Endothelial cell of umbilical vein (primary cell): ENCODE measurements around the gene OXCT2. TPM values are rescaled to one million over a fixed set of nuclear protein-coding genes. Genes with fewer than 3 reads are reported as not detected.

ENCODE experiments used
- BruUV-seq: library from RNA; stranded (reverse); fragments of 400-500 nt; replicated peaks from 2 replicates; lab custom pipeline; 2021; lab: Mats Ljungman, UMichigan
- CTCF ChIA-PET: fragments of 300-600, 350-600 bp; sonication (Branson Sonifier 250); formaldehyde crosslinking; loops from one replicate; lab custom pipeline; 2021; ENCODE audit warnings: antibody characterized with exemption, inconsistent platforms; lab: Charles Lee
- POLR2A ChIA-PET: fragments of 300-600, 350-600 bp; sonication (Branson Sonifier 250); formaldehyde crosslinking; loops from one replicate; lab custom pipeline; 2021; ENCODE audit warnings: antibody characterized with exemption, inconsistent platforms; lab: Charles Lee
- DNase-seq: peaks from one replicate; pipeline ENCODE4 v3.0.0-alpha.2; 2011; ENCODE audit warnings: low read depth, low spot score
- FAIRE-seq: peaks from 2 replicates; lab custom pipeline; 2011; peaks lifted over from hg19 to GRCh38; lab: Jason Lieb, UNC
- H2AFZ ChIP-seq: 2 replicates; pipeline ENCODE4 v1.6.0; 2012; ENCODE audit warnings: low read depth, low read length, control low read depth, inconsistent platforms
- H3K27ac ChIP-seq: 2 replicates; pipeline ENCODE4 v1.5.1; 2011; ENCODE audit warnings: low read depth, mild to moderate bottlenecking, control low read depth, low read length, moderate library complexity; ENCODE audit not compliant: insufficient read depth
- H3K27me3 ChIP-seq, 2 experiments: 2 replicates each; pipeline versions ENCODE4 v1.6.0 to v1.6.1; 2011; ENCODE audit warnings: low read length in 2 of 2, mixed read lengths in 1 of 2; ENCODE audit not compliant: control insufficient read depth in 2 of 2, insufficient read depth in 2 of 2
- H3K36me3 ChIP-seq, 2 experiments: 2 replicates in 1 of 2; 3 replicates in 1 of 2; pipeline ENCODE4 v1.5.1; 2011; ENCODE audit warnings: low read length in 2 of 2, mild to moderate bottlenecking in 1 of 2, moderate library complexity in 1 of 2; ENCODE audit not compliant: control insufficient read depth in 2 of 2, insufficient read depth in 2 of 2; ENCODE audit errors: extremely low read depth in 1 of 2
- H3K4me1 ChIP-seq: 3 replicates; pipeline ENCODE4 v1.5.1; 2011; ENCODE audit warnings: mild to moderate bottlenecking, low read length; ENCODE audit not compliant: control insufficient read depth, insufficient read depth; ENCODE audit errors: extremely low read depth
- H3K4me2 ChIP-seq: 2 replicates; pipeline ENCODE4 v1.6.1; 2011; ENCODE audit warnings: low read length, control low read depth, mixed read lengths; ENCODE audit not compliant: insufficient read depth
- H3K4me3 ChIP-seq, 3 experiments: fragments of 200-600 bp in 1 of 3; sonication (generic), shearing (Covaris generic) in 1 of 3; replicated peaks in 1 of 3; 2 replicates each; pipeline ENCODE4 v1.5.1; 2011 to 2016; ENCODE audit warnings: control low read depth in 3 of 3, low read length in 3 of 3, mild to moderate bottlenecking in 2 of 3, inconsistent platforms in 1 of 3, low read depth in 1 of 3, moderate library complexity in 1 of 3; ENCODE audit not compliant: insufficient read depth in 1 of 3
- H3K79me2 ChIP-seq: 2 replicates; pipeline ENCODE4 v1.6.0; 2012; ENCODE audit warnings: low read length, inconsistent platforms; ENCODE audit not compliant: control insufficient read depth, insufficient read depth
- H3K9ac ChIP-seq: replicated peaks from 2 replicates; pipeline ENCODE3; 2011; ENCODE audit warnings: low read length, control low read depth; ENCODE audit not compliant: insufficient read depth; ENCODE audit errors: extremely low read depth
- H3K9me1 ChIP-seq: replicated peaks from 3 replicates; pipeline ENCODE4 v1.6.0; 2011; ENCODE audit warnings: mild to moderate bottlenecking, low read length; ENCODE audit not compliant: control insufficient read depth, insufficient read depth; ENCODE audit errors: extremely low read depth
- H3K9me3 ChIP-seq: replicated peaks from 2 replicates; pipeline ENCODE4 v1.5.1; 2012; ENCODE audit warnings: low read length, inconsistent platforms; ENCODE audit not compliant: control insufficient read depth, insufficient read depth
- H4K20me1 ChIP-seq: replicated peaks from 2 replicates; pipeline ENCODE3; 2011; ENCODE audit warnings: mild to moderate bottlenecking, low read length; ENCODE audit not compliant: control insufficient read depth, insufficient read depth; ENCODE audit errors: extremely low read depth
- CTCF ChIP-seq, 2 donors: IDR thresholded peaks; 1 replicate in 1 of 2; 2 replicates in 1 of 2; pipeline ENCODE4 v1.5.1; 2011; ENCODE audit warnings: low read length in 2 of 2, mild to moderate bottlenecking in 2 of 2, moderate library complexity in 2 of 2, control low read depth in 1 of 2, inconsistent platforms in 1 of 2, low read depth in 1 of 2; ENCODE audit not compliant: insufficient read depth in 1 of 2; ENCODE audit errors: extremely low read depth in 1 of 2
- EZH2 ChIP-seq: IDR thresholded peaks from 2 replicates; pipeline ENCODE4 v1.6.1; 2012; ENCODE audit warnings: borderline replicate concordance, low read depth, mild to moderate bottlenecking, moderate library complexity, low read length, inconsistent platforms; ENCODE audit not compliant: severe bottlenecking
- FOS ChIP-seq: IDR thresholded peaks from 2 replicates; pipeline ENCODE4 v1.6.1; 2011; ENCODE audit warnings: mild to moderate bottlenecking, low read length, moderate library complexity, borderline replicate concordance; ENCODE audit not compliant: insufficient read depth
- GATA2 ChIP-seq: IDR thresholded peaks from 2 replicates; pipeline ENCODE4 v1.7.0; 2011; ENCODE audit warnings: low read depth, mild to moderate bottlenecking, moderate library complexity, mixed read lengths, low read length; ENCODE audit not compliant: insufficient read length, insufficient read depth
- JUN ChIP-seq: IDR thresholded peaks from 2 replicates; pipeline ENCODE4 v1.6.1; 2011; ENCODE audit warnings: borderline replicate concordance, low read depth; ENCODE audit not compliant: insufficient read length, insufficient read depth
- MYC ChIP-seq: IDR thresholded peaks from one replicate; pipeline ENCODE4 v1.6.1; 2011; ENCODE audit warnings: mild to moderate bottlenecking, low read depth, low read length
- POLR2A ChIP-seq: IDR thresholded peaks from 2 replicates; pipeline ENCODE4 v1.6.1; 2012; ENCODE audit warnings: low read depth, mild to moderate bottlenecking, control low read depth, low read length
- POLR2AphosphoS5 ChIP-seq: IDR thresholded peaks from 2 replicates; pipeline ENCODE4 v1.6.1; 2012; ENCODE audit warnings: low read depth, mild to moderate bottlenecking, control low read depth, low read length, moderate library complexity; ENCODE audit not compliant: insufficient read depth
- dilution Hi-C: fragments of 300-500 bp; cut with MboI; formaldehyde crosslinking; loops from one replicate; pipeline ENCODE4 v1.15.0; 2019; ENCODE audit warnings: low sequenced_read_pairs; ENCODE audit not compliant: extremely low pct_ligation_motif_present
- intact Hi-C: fragments of 100-400 bp; cut with micrococcal nuclease; formaldehyde crosslinking; loops from one replicate; pipeline ENCODE4 v1.10.0; 2022
- polyA plus RNA-seq, 4 experiments: library from polyadenylated mRNA; depleted of rRNA in 3 of 4; stranded (reverse) in 3 of 4; unstranded in 1 of 4; fragments of >200 nt; gene quantifications; 2 replicates each; pipeline versions ENCODE4 v1.2.1 to v1.2.3, GENCODE V29; 2011 to 2012; ENCODE audit warnings: missing spikeins in 1 of 4
- total RNA-seq: library from RNA; stranded (reverse); gene quantifications from 2 replicates; pipeline ENCODE4 v1.2.3, GENCODE V29; 2021
- TF ChIP-seq, protein P1 (sequence below): IDR thresholded peaks from 2 replicates; pipeline ENCODE4 v1.6.1; 2011; ENCODE audit not compliant: insufficient read depth, insufficient read length

The OXCT2 gene
- total and polyA plus RNA-seq, 2 donors (not counting 3 experiments of a cell fraction or from before 2014, with no cell fraction given): 0.60 to 0.84 TPM

GRCh38 chr1:39752703-39753102 is 18.4 kb downstream of the OXCT2 start:
- peaks cover 14 to 47% of the 10 kb centered on the region in 2 experiments for H3K36me3 ChIP-seq
- intact Hi-C loops: no loop called here

More at GRCh38 chr1:39752703-39753102, 18.4 kb downstream of the OXCT2 start:
- CTCF ChIA-PET: no interaction called here
- no peak overlapping the region for H3K9ac ChIP-seq
- no peaks in the 10 kb centered on the region for H3K4me1 ChIP-seq
- dilution Hi-C loops: no loop called here
- no peak for FAIRE-seq
- POLR2A ChIA-PET: no interaction called here
- no peaks in the 10 kb centered on the region for H3K79me2 ChIP-seq
- no peaks in the 10 kb centered on the region for H3K9me1 ChIP-seq
- H4K20me1 ChIP-seq: no peaks in the 10 kb centered on the region
- BruUV-seq: no TSS peak
- no peak for TF ChIP-seq GATA2
- TF ChIP-seq POLR2AphosphoS5: no peak
- no peak for TF ChIP-seq POLR2A
- TF ChIP-seq JUN: no peak
- TF ChIP-seq CTCF (IDR thresholded peaks at IDR 0.05; ENCODE audit: extremely low read depth in 1 of 2, insufficient read depth in 1 of 2, low read depth in 1 of 2, low read length in 2 of 2): no peak
- no peak for TF ChIP-seq FOS
- TF ChIP-seq EZH2: no peak
- TF ChIP-seq, protein P1, sequence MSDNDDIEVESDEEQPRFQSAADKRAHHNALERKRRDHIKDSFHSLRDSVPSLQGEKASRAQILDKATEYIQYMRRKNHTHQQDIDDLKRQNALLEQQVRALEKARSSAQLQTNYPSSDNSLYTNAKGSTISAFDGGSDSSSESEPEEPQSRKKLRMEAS: no peak
- TF ChIP-seq MYC: no peak
- no peaks in the 10 kb centered on the region for H3K27me3 ChIP-seq
- no peak overlapping the region for H3K4me2 ChIP-seq
- DNase-seq: no peak
- no peaks in the 10 kb centered on the region for H3K9me3 ChIP-seq
- H2AFZ ChIP-seq: no peak overlapping the region
- no peak overlapping the region for H3K27ac ChIP-seq
- H3K4me3 ChIP-seq: no peak overlapping the region
